ENCODE data around the gene AKAP6. TPM values are rescaled to one million over a fixed set of nuclear protein-coding genes. Genes with fewer than 3 reads are reported as not detected.

Gene AKAP6
- total RNA-seq, 4 donors from 2014 or later: 4.1 to 34.4 (median 15.3) TPM

DNA sequence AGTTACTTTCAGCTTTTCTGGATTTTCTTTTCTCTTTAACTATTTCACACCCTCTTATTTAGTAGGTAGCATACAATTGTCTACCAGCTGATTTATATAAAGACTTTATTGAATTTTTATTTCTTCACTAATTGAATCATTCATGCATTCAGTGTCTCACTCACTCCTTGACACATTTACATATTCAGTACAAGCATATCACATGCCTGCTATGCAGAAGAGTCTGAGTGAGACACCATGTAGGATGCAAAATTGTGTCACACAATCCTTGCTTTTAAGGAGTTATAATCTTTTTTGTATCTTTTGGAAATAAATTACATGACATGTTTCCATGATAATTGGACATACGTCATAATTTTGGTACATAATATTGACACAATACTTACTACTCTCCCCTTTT, 83.0 kb downstream of the AKAP6 start:
- DNase-seq: no peak
- H3K4me1 ChIP-seq: no peaks in the 10 kb centered on the region
- no peak overlapping the region for H3K27ac ChIP-seq
- no peaks in the 10 kb centered on the region for H3K9me3 ChIP-seq
- no peaks in the 10 kb centered on the region for H3K36me3 ChIP-seq
- intact Hi-C loops (cut with DNase I; ENCODE audit: low total_unique reads): no loop called here
- no peak for TF ChIP-seq POLR2A (IDR thresholded peaks at IDR 0.05)
- TF ChIP-seq, protein P1, sequence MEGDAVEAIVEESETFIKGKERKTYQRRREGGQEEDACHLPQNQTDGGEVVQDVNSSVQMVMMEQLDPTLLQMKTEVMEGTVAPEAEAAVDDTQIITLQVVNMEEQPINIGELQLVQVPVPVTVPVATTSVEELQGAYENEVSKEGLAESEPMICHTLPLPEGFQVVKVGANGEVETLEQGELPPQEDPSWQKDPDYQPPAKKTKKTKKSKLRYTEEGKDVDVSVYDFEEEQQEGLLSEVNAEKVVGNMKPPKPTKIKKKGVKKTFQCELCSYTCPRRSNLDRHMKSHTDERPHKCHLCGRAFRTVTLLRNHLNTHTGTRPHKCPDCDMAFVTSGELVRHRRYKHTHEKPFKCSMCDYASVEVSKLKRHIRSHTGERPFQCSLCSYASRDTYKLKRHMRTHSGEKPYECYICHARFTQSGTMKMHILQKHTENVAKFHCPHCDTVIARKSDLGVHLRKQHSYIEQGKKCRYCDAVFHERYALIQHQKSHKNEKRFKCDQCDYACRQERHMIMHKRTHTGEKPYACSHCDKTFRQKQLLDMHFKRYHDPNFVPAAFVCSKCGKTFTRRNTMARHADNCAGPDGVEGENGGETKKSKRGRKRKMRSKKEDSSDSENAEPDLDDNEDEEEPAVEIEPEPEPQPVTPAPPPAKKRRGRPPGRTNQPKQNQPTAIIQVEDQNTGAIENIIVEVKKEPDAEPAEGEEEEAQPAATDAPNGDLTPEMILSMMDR (IDR thresholded peaks at IDR 0.05): no peak
- no peak overlapping the region for H3K4me3 ChIP-seq
- no peaks in the 10 kb centered on the region for H3K27me3 ChIP-seq

DNA sequence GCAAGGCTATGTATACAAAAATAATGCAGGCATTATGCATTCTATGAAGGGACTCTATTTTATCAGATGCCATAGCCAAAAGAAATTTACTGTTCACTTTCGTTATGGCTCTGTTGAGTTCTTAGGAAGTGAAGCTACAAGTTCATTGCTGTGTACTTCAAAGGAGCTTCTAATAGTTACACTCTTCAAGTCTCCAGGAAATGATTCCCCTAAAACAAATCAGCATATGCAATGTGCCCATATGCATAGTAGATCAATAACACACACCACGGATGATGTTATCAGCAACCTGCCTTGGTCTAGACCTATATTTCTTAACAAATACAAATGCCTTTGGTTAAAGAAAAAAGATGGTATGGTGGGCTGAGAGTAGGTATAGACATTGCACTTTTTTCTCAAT, 83.4 kb downstream of the AKAP6 start:
- Histone ChIP-seq H3K4me1 (no peaks in the 10 kb centered on the region), H3K36me3 (no peaks in the 10 kb centered on the region), H3K27ac (no peak overlapping the region), H3K9me3 (no peaks in the 10 kb centered on the region), H3K4me3 (no peak overlapping the region), H3K27me3 (no peaks in the 10 kb centered on the region)
- DNase-seq: no peak
- TF ChIP-seq, protein P1 (IDR thresholded peaks at IDR 0.05): no peak
- no peak for TF ChIP-seq POLR2A (IDR thresholded peaks at IDR 0.05)
- intact Hi-C loops (cut with DNase I; ENCODE audit: low total_unique reads): no loop called here

DNA sequence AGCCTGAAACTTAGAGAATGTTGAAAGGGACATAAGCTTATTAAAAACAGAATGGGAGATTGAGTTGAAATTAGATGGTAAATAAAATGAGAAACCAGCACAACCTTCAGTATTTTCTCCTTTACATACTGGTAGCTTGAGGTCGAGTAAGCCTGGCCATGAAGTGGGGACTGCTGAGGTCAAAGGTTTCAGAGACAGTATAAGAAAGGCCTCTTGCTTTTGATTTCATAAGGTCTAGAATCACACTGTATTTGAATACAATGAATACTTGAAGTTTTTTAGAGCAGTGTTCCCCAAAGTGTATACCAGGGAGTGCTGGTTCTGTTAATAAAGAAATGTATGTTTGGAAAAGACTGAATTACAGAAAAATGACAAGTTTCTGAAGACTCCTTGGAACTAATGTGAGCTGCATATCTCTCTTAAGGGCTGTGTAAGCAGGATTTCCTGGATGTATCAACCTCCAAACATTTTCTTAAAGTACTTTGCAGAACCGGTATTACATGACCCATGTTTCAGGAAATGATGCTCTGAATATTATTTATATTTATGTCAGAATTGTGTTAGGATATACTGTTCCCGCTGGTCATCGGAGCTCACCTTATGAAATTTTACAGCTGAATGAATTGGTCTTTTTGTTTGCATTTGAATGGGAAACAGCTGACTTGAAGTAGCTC, 85.0 kb downstream of the AKAP6 start:
- Histone ChIP-seq H3K36me3 (no peaks in the 10 kb centered on the region), H3K4me3 (no peak overlapping the region), H3K27ac (no peak overlapping the region), H3K4me1 (no peaks in the 10 kb centered on the region), H3K9me3 (no peaks in the 10 kb centered on the region), H3K27me3 (no peaks in the 10 kb centered on the region)
- DNase-seq: no peak
- intact Hi-C loops (cut with DNase I; ENCODE audit: low total_unique reads): no loop called here
- TF ChIP-seq, protein P1 (IDR thresholded peaks at IDR 0.05): no peak
- no peak for TF ChIP-seq POLR2A (IDR thresholded peaks at IDR 0.05)

- Histone ChIP-seq H3K27ac (no peak overlapping the region), H3K27me3 (no peaks in the 10 kb centered on the region), H3K36me3 (no peaks in the 10 kb centered on the region), H3K9me3 (no peaks in the 10 kb centered on the region), H3K4me1 (no peaks in the 10 kb centered on the region), H3K4me3 (no peak overlapping the region)
- intact Hi-C loops (cut with DNase I; ENCODE audit: low total_unique reads): no loop called here
- no peak for TF ChIP-seq POLR2A (IDR thresholded peaks at IDR 0.05)
- TF ChIP-seq, protein P1 (IDR thresholded peaks at IDR 0.05): no peak
- no peak for DNase-seq
Observed at GRCh38 chr14:32414808-32415255, 85.7 kb downstream of the AKAP6 start.

DNA sequence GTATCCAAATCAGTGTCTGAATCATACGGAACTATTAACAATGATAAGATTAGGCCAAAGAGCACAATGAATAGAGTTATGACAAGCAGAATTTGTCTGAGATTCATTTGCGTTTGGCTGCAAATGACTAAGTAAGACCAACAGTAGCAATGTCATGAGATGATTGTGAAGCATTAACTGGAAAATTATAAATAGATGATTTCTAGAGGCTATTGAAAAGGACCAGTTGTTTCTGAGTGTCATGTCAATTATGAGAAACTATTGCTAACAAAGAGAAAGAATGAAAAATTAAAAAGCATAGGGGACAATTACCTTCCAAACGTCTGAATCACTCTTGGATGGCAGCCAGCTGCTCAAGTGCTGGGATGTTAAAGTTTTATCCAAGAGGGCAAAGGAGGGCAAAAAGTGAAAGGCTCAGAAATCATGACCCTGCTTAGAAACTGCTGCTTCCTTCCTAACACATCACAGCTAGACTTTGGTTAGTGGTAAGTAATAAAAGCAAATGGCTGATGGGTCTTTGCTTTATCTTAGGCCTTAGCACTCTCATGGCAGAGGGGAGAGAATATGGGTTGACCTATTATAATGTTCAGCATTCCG, 89.0 kb downstream of the AKAP6 start:
- Histone ChIP-seq H3K4me1 (no peaks in the 10 kb centered on the region), H3K27ac (peak overlapping the region in 1 of 2 donors; percentile 36), H3K4me3 (no peak overlapping the region), H3K9me3 (no peaks in the 10 kb centered on the region), H3K36me3 (no peaks in the 10 kb centered on the region), H3K27me3 (no peaks in the 10 kb centered on the region)
- DNase-seq: no peak
- TF ChIP-seq, protein P1 (IDR thresholded peaks at IDR 0.05): no peak
- no peak for TF ChIP-seq POLR2A (IDR thresholded peaks at IDR 0.05)
- intact Hi-C loops (cut with DNase I; ENCODE audit: low total_unique reads): no loop called here
